Measurements from ENCODE around the gene CDT1. TPM values are rescaled to one million over a fixed set of nuclear protein-coding genes. Genes with fewer than 3 reads are reported as not detected.
"Not testable (repeated sequence)": the region's sequence is repeated elsewhere in the genome, so short reads cannot be mapped to it uniquely, and the experiment has no call there.

Gene CDT1
- total RNA-seq, 1 donor from 2014 or later = 9.4 TPM

DNA sequence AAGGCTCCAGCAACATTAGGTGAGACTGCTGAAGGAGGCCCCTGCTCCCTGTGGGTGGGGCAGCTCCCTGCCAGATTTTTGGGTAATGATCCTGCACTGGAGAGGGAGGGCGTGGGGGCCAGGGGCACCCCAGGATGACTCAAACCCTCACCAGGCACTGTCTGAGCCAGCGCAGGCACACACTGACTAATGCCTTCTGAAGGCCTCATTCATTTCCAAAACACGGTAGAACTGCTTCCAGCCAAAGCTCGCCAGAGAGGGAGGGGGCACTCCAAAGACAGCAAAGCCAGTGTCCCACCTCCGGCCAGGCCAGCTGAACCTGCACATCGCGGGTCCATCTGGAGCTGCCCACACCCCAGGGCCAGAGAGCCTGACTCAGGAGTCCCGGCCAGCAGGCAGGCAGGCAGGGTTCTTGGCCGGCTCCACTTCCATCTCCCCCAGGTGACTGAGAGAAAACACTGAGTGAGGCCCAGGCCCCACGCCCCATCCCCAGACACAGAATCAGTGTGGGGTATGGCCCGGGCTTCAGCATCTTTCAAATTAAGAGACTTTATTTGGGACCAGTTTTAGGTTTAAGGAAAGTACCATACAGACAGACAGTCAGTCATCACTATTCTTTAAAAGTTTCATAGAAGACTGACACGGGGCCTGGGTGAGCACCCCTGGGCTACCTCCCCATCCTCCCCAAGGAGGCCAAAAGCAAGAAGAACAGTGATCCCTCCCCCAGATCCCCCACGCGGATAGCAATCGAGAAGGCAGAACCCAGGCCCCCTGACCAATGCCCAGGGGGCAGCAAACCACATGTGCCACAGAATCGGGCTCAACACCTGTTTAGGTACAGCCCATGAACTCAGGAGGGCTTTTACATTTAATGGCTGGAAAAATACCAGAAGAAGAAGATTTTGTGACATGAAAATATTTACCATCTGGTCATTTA is 20.9 kb upstream of the CDT1 start:
- no peak for DNase-seq (ENCODE audit: low read depth, low spot score)

DNA sequence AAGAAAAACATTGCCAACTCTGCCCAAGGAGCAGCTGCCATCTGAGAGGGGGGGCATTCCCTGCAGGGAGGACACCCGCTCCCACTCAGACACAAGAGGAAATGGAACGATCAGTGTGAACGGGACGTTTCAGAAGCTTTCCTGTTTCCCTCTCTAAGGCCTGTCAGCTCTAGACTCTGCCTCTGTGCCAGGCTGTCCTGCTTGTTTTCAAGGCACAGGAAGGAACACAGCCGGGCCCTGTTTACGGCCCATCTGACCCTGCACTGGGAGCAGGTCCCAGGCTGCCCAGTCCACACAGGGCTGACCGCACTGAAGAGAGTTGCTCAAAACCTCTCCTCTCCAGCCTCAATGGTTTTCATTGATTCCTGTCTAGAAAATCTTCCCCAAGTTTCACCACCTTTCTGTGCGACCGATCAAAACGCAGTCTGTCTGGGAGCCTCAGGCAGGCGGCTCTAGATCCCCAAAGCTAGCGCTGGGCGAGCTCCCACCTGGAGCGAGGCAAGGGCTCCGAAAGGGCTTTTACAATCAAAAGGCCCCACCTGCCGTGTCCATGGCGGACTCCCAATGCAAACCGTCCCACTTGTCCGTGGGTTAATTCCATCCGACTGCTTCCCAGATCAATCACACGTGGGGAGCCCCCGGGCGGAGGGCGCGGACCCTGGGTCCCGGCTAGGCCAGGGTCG is 20.1 kb upstream of the CDT1 start:
- no peak for DNase-seq (ENCODE audit: low read depth, low spot score)

DNA sequence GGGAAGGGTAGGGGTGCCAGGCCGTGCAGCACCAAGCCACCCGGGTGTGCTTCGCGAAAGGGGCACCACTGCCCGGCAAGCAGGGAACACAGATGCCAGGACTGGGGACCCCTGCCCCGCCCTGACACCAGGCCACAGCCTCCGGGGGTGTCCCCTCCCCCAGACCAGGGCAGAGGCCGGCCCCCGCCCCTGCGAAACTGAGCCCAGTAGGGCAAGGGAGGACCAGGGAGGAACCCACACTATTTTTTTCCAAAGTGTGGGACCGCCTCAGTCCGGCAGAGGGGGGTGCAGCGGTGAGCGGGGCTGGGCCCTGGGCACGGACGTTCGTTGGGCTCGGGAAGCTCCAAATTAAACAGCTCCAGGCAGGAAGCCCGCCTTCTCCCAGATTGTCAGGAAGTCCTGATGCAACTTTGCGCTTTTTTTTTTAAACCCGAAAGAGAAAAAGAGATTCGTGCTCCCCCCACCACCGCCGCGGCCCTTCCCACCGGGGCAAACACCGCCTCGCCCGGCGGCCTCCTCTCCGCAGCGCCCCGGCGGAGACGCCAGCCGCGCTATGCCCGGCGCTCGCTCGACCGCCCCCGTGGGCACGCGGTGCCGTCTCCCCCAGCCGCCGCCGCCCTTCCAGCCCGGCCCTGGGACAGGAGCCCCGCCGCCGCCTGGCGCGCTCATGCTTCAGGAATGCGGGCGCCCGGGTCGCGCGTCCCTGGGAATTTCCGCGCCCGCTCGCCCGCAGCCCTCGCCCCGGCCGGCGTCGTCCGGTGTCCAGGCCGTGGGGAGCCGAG is 19.3 kb upstream of the CDT1 start:
- no peak for DNase-seq (ENCODE audit: low read depth, low spot score)

DNA sequence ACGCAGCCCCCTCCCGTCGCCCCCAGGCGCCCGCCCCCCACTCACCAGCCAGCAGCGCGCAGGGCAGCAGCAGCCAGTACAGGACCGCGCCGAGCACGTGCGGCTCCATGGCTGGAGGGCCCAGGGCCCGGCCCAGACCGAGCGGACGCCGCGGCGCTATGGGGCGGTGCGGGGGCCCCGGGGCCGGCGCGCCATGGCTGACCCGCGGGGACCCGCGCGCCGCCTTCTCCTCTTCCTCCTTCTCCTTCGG is 18.8 kb upstream of the CDT1 start:
- DNase-seq (ENCODE audit: low read depth, low spot score) = no peak

DNA sequence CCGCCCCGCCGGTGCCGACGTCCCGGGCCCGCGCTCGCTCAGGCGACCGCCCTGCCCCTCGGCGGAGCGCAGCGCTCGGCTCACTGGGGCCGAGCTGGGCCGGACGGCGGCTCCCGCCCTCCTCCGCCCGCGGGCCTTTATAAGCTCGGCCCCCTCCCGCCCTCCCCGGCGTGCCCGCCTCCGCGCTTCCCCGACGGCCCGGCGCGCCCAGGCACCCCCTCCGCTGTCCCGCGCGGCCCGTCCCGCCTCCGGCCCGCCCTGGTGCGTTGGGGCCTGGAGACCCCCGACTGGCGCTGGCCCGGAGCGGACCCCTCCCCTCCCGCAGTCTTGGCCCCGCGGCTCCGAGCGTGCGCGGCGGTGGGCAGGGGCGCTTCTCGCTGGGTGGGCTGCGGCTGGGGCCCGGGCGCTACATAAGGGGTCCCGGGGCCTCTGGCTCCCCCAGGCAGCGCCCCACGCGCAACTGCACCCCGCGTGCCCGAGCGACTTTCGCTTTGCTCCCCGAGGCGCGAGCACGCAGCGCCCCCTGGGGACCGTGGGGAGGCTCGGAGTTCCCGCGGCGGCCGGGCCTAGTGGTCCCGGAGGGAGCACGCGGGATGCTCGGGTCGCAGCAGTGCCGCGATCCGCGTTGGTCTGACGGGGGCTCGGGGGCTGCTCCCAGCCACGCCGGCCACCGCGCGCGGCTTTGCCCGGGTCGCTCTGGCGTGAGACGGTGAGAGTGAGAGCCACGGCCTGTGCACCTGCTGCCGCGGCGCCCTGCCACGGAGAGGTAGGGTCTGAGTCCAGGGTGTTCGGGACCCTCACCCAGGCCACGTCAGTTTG is 18.3 kb upstream of the CDT1 start, which contains the start of gene PIEZO1:
TSS of gene PIEZO1 (minus strand) at position 115 of the 819 bp plus-strand sequence. CDS start 256 bp downstream, outside the sequence.
- no peak for DNase-seq (ENCODE audit: low read depth, low spot score)

DNA sequence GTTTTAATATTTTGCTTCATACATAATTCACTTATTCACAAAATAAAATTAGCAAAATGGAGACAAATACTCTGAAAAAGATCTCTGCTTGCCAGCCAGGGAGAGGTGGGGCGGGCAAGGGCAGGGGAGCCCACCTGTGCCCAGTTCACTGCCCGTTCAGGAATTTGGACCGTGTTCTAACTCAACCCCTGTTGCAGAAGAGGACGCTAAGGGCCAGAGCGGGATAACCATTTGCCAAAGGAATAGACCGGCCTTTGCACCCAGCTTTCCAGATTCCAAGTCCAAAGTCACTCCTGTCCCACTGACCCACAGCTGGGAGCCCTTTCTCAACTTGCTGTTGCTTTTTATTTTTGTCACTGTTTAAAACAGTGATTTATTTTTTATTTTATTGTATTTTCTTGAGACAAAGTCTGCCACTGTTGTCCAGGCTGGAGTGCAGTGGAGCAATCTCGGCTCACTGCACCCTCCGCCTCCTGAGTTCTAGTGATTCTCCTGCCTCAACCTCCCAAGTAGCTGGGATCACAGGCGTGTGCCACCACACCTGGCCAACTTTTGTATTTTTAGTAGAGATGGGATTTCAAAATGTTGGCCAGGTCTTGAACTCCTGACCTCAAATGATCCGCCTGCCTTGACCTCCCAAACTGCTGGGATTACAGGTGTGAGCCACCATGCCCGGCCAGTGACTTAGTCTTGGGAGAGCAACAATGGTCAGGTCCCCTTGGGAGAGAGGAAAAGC is 15.8 kb upstream of the CDT1 start:
- no peak for DNase-seq (ENCODE audit: low read depth, low spot score)

DNA sequence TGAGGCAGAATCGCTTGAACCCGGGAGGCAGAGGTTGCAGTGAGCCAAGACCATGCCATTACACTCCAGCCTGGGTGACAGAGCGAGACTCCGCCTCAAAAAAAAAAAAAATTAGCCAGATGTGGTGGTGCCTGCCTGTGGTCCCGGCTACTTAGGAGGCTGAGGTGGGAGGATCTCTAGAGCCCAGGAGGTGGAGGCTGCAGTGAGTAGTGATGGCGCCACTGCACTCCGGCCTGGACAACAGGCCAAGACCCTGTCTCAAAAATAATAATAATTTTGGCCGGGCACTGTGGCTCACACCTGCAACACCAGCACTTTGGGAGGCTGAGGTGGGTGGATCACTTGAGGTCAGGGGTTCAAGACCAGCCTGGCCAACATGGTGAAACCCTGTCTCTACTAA is 14.8 kb upstream of the CDT1 start:
- DNase-seq (ENCODE audit: low read depth, low spot score) = not testable (repeated sequence)

DNA sequence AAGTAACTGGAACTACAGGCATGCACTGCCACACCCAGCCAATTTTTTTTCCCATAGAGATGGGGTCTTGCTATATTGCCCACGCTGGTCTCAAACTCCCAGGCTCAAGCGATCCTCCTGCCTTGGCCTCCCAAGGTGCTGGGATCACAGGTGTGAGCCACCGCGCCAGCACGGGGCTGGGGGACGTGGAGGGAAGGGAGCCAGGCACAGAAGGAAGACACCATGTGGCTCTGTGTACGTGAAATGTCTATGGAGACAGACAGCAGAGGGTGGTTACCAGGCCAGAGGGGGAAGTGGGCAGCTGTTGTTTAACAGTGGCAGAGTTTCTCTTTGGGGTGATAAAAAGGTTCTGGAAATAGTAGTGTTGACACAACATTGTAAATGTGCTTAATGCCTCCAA is 14.0 kb upstream of the CDT1 start:
- no peak for DNase-seq (ENCODE audit: low read depth, low spot score)

DNA sequence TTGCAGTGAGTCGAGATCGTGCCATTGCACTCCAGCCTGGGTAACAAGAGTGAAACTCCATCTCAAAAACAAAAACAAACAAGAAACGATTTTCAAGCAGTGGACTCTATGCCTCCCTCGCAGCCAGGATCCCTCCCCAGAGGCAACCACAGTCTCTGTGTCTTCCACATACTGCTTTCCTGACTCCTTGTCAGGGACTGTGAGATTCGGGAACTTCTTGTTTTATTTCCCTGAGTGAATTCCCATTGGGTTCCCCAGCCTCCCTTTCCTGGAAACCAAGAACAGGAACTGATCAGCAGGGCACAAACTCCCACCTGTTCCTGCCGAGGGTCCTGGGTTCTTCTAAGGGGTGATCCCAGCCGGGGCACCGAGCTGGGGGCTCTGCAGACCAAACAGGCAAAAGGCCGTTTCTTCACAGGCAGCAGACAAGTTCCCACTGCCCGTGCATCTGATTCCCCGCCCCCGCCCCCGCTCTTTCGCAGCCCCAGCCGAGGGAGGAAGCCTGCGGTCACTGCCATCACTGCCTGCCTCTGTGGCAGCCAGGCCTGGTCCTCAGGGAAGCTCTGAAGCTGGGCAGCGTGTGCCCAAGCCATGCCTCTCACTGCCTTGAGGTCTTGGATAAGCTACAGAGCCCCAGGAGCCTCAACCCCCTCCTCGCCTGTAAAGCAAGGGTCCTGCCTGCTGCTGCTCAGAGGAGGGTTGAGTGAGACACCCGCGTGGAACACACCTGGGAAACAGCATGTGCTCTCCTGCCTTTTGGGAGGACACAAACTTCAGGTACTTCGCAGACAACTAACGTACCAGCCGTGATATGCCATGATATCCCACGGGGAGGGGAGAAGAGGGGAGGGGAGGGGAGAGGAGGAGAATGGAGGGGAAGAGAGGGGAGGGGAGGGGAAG is 13.0 kb upstream of the CDT1 start:
- DNase-seq (ENCODE audit: low read depth, low spot score) = no peak

DNA sequence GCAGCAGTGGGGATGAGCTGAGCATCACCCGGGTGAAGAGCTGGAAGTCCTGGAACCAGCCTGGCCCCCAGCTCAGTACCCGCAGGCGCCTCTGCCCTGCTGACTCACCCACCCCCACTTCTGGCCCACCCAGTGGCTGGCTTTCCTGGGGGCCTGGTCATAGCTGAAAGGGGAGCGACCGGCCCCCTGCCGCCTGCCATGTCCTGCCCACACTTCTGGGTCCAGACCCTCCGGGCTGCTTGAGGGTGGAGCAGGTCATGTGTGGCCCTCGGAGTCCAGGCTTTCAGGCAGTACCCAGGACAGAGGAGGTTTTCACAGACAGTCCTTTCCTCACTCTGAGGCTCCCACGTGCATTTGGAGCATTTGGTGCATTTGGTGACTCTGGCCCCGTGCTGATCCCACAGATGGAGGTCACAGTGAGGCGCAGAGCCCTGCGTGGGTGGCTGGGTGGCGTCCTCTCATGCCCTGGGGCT is 11.5 kb upstream of the CDT1 start:
- no peak for DNase-seq (ENCODE audit: low read depth, low spot score)

DNA sequence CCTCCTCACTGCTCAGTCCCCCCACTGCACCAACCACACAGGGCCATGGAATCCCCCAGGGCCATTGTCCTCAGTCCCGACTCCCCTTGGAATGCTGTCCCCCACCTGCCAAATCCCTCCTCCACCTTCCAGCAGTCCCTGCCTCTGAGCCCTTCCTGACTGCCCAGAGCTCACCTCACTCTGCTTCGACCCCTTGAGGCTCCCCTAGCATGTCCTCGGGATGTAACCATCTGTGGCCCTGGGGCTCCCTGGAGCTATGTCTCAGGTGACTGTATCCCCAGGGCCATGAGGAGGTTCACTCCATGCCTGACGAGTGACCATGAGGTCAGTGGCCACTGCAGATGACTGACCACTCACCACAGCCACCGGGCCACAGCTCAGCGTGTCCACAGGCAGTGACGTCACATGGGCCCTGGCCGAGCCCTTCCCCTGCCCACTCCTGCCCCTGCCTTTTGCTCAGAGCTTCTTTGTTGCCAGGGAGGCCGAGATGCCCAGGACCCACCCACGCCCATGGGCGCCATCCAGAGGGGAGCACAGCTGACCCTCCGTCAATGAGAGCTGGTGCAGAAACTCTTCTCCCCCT is 10.8 kb upstream of the CDT1 start:
- DNase-seq (ENCODE audit: low read depth, low spot score) = no peak

DNA sequence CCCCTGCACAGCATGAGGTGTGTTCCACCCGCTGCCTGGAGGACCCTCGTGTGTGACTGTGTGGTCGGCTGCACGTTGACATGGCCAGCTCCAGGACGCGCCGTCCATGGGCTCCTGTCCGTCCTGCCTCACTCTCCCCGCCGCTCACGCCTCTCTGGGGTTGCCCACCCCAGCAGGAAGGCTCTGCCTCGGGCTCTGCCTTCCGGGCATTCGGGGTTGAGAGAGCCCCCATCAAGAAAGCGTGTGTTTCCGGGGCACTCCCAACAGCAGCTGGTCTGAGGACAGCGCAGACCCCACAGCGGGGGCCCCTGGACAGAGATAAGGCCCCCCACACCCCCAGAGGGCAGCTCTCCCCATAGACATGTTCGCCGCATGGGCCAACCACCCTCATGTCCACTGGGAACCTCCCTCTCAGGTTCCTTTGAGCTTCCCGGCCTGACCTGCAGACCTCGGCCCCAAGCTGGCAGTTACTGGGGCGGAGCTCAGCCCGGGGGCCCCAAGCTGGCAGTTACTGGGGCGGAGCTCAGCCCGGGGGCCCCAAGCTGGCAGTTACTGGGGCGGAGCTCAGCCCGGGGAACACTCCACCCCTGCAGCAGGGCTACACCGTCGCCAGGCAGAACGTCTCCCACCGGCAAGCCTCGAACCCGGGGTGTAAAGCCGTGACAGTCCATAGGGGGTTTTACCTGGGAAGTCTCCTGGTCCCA is 10.2 kb upstream of the CDT1 start:
- no peak for DNase-seq (ENCODE audit: low read depth, low spot score)

DNA sequence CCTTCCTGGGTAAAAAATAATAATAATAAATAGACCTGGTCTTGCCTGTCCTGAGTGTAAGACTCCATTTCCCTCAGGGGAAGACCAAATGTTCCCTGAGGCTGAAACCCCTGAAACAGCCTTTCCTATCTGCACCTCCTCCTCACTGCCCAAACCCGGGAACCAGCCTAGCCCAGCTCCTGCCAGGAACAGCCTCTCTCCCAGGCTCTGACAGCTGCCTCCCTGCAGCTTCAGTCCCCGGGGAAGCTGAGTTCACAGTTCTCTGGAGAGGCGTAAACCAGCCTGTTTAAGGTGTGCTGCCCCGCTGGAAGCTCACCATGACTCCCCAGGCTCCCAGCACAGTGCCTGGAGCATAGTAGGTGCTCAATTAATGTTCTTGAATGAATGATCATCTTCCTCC is 7.3 kb upstream of the CDT1 start:
- no peak for DNase-seq (ENCODE audit: low read depth, low spot score)

DNA sequence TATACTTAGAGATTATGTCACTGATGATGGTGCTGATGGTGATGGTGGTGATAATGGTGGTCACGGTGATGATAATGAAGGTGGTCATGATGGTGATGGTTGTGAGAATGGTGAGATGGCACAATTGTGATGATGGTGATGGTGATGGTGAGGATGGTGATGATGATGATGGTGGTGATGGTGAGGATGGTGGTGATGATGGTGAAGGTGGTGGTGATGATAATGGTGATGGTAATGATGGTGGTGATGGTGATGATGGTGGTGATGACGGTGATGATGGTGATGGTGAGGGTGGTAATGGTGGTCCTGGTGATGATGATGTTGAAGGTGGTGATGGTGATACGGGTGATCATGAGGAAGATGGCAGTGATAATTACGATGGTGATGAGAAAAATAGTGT is 5.5 kb upstream of the CDT1 start:
- DNase-seq (ENCODE audit: low read depth, low spot score) = no peak

DNA sequence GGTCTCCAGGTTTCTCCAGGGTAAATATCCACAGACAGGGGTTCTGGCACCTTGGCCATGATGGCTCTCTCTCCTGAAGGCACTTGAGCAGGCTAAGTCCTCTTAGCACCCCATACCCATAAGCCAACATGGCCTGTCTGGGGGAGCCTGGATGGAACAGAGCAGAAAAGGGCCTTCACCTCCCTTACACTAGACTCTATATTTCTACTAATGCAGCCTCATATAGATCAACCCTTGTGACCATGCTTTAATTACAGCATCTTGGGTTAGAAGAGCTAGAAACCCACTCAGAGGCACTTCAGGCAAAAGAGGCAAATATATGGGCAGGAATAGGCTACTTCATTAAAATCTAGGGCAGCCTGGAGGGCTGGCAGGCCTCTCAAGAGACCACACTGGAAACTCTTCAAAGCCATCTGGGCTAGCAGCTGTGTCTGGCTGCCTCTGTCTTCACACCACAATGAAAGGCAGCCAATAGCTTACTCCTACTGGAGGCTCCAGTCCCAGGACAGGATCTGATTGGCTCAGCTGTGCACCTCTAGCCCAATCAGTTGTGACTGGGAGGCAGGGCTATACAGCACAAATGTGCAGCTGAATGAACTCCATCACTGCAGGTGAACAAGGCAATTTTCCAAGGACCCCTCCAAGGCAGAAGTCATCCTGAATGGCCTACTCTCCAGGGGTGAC is 4.7 kb upstream of the CDT1 start:
- no peak for DNase-seq (ENCODE audit: low read depth, low spot score)

DNA sequence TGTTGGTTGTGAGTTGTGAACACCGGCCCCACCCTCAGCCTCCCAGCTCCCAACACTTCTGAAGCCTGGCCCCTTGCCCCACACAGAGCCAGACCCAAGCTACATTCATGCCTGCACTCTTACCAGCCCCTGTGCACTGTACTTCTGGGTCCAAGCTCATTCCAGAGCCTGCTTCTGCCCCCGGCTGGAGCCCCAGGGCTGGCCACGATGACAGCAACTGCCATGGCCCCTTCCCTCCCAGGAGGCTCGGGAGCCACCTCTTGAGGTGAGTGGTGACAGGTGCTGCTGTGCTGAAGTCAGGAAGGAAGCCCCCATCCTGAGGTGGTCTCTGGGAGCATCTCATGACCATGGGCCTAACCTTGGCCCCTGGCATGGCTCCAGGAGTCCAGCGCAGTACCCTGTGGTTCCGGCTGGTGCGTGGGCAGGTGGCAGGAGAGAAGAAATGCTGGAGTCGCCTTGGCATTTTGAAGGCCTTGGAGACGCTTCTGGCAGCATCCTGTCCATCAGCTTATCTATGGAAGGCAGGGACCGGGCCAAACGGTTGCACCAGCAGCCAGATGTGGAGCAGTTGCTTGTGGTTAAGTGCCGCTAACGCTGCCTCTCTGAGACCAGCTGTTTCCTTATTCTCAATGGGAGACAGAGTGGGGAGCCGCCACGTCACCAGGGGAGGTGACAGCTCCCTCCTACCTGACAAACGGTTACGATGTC is 3.9 kb upstream of the CDT1 start:
- DNase-seq (ENCODE audit: low read depth, low spot score) = no peak

DNA sequence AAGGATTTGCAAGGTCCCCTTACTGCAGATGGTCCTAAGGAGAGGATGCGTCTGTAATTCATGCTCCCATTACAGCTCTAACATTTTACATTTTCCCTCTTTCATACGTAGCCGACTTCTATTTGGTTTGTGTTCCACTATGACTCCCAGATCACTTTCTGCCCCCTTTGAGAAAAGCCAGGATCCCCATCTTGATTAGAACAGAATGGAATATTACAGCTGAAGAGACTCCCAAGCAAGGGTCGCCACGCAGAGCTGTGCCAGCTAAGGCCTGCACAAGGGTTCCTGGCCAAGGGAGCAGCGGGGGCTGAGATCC is 3.4 kb upstream of the CDT1 start:
- DNase-seq (ENCODE audit: low read depth, low spot score) = no peak
